GM23338 (cell line): ENCODE data around the gene NPPA.

Experiments
- EZH2 ChIP-seq: fragments of 200-600 bp; sonication (generic); IDR thresholded peaks from one replicate; pipeline ENCODE4 v1.8.0; 2017; ENCODE audit warnings: antibody characterized with exemption, mild to moderate bottlenecking, low read depth; ENCODE audit not compliant: unreplicated experiment
- EZH2phosphoT487 ChIP-seq: fragments of 200-600 bp; sonication (generic); IDR thresholded peaks from one replicate; pipeline ENCODE4 v1.8.1; 2018; ENCODE audit warnings: antibody characterized with exemption; ENCODE audit not compliant: unreplicated experiment
- JUNB ChIP-seq: IDR thresholded peaks from one replicate; pipeline ENCODE4 v1.6.1; 2016; ENCODE audit warnings: antibody characterized with exemption; ENCODE audit not compliant: unreplicated experiment
- POLR2AphosphoS5 ChIP-seq: IDR thresholded peaks from 2 replicates; pipeline ENCODE4 v1.6.1; 2016; ENCODE audit warnings: antibody characterized with exemption, low read depth
- TF ChIP-seq, protein P1 (sequence below), 2 experiments: fragments of 200-600 bp in 1 of 2; sonication (generic) in 1 of 2; conservative IDR thresholded peaks; 2 replicates each; pipeline versions ENCODE4 v1.5.1 to v1.6.1; 2016 to 2017; ENCODE audit warnings: antibody characterized with exemption in 2 of 2, low read depth in 2 of 2, mild to moderate bottlenecking in 2 of 2, moderate library complexity in 1 of 2
- TF ChIP-seq, protein P2 (sequence below): IDR thresholded peaks from one replicate; pipeline ENCODE4 v1.6.1; 2018; ENCODE audit warnings: antibody characterized with exemption; ENCODE audit not compliant: unreplicated experiment

- TF ChIP-seq EZH2phosphoT487 (no peak), EZH2 (no peak), JUNB (no peak), POLR2AphosphoS5 (no peak)
- TF ChIP-seq, protein P1, sequence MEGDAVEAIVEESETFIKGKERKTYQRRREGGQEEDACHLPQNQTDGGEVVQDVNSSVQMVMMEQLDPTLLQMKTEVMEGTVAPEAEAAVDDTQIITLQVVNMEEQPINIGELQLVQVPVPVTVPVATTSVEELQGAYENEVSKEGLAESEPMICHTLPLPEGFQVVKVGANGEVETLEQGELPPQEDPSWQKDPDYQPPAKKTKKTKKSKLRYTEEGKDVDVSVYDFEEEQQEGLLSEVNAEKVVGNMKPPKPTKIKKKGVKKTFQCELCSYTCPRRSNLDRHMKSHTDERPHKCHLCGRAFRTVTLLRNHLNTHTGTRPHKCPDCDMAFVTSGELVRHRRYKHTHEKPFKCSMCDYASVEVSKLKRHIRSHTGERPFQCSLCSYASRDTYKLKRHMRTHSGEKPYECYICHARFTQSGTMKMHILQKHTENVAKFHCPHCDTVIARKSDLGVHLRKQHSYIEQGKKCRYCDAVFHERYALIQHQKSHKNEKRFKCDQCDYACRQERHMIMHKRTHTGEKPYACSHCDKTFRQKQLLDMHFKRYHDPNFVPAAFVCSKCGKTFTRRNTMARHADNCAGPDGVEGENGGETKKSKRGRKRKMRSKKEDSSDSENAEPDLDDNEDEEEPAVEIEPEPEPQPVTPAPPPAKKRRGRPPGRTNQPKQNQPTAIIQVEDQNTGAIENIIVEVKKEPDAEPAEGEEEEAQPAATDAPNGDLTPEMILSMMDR (conservative IDR thresholded peaks at IDR 0.05; ENCODE audit: low read depth in 2 of 2): no peak
- TF ChIP-seq, protein P2, sequence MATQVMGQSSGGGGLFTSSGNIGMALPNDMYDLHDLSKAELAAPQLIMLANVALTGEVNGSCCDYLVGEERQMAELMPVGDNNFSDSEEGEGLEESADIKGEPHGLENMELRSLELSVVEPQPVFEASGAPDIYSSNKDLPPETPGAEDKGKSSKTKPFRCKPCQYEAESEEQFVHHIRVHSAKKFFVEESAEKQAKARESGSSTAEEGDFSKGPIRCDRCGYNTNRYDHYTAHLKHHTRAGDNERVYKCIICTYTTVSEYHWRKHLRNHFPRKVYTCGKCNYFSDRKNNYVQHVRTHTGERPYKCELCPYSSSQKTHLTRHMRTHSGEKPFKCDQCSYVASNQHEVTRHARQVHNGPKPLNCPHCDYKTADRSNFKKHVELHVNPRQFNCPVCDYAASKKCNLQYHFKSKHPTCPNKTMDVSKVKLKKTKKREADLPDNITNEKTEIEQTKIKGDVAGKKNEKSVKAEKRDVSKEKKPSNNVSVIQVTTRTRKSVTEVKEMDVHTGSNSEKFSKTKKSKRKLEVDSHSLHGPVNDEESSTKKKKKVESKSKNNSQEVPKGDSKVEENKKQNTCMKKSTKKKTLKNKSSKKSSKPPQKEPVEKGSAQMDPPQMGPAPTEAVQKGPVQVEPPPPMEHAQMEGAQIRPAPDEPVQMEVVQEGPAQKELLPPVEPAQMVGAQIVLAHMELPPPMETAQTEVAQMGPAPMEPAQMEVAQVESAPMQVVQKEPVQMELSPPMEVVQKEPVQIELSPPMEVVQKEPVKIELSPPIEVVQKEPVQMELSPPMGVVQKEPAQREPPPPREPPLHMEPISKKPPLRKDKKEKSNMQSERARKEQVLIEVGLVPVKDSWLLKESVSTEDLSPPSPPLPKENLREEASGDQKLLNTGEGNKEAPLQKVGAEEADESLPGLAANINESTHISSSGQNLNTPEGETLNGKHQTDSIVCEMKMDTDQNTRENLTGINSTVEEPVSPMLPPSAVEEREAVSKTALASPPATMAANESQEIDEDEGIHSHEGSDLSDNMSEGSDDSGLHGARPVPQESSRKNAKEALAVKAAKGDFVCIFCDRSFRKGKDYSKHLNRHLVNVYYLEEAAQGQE: no peak
These were observed 39.5 kb upstream of the NPPA start for GRCh38 chr1:11886986-11887665.
